A549 (cell line): ENCODE data around the gene ANKFN1.

Experiments
- CEBPB ChIP-seq, 2 experiments: fragments of >200 bp in 1 of 2; sonication (Bioruptor Twin) in 1 of 2; formaldehyde crosslinking in 1 of 2; IDR thresholded peaks; 2 replicates each; pipeline ENCODE4 v1.6.1; 2012 to 2016
- CHD4 ChIP-seq: fragments of 200-600 bp; sonication (generic); IDR thresholded peaks from 2 replicates; pipeline ENCODE4 v1.6.1; 2016; ENCODE audit warnings: antibody characterized with exemption, mild to moderate bottlenecking, borderline replicate concordance
- EP300 ChIP-seq, 2 experiments: fragments of >200 bp; sonication (Bioruptor Twin); formaldehyde crosslinking; IDR thresholded peaks; 2 replicates in 1 of 2; 3 replicates in 1 of 2; pipeline ENCODE4 v1.6.1; 2016 to 2017
- JUN ChIP-seq, 2 experiments: fragments of >200 bp; sonication (Bioruptor Twin); formaldehyde crosslinking; IDR thresholded peaks; 2 replicates in 1 of 2; 3 replicates in 1 of 2; pipeline ENCODE4 v1.6.1; 2016 to 2017
- MYC ChIP-seq: IDR thresholded peaks from 2 replicates; pipeline ENCODE4 v1.6.1; 2012; ENCODE audit warnings: mild to moderate bottlenecking, inconsistent platforms, low read length, improper control_type of control experiment, borderline replicate concordance
- POLR2AphosphoS2 ChIP-seq: conservative IDR thresholded peaks from 2 replicates; pipeline ENCODE4 v1.6.1; 2012; ENCODE audit warnings: low read length, improper control_type of control experiment, inconsistent platforms
- RNF2 ChIP-seq: fragments of 200-600 bp; sonication (generic); IDR thresholded peaks from 2 replicates; pipeline ENCODE4 v1.6.1; 2016; ENCODE audit warnings: low read depth, mild to moderate bottlenecking, antibody characterized with exemption, moderate library complexity, borderline replicate concordance
- ZSCAN20 ChIP-seq: fragments of 250-450 bp; sonication (Bioruptor Pico); IDR thresholded peaks from 2 replicates; pipeline ENCODE4 v1.8.0; 2022; ENCODE audit warnings: mild to moderate bottlenecking, moderate library complexity
- TF ChIP-seq, protein P1 (sequence below): fragments of 200-600 bp; sonication (generic); IDR thresholded peaks from 2 replicates; pipeline ENCODE4 v1.6.1; 2016; ENCODE audit warnings: antibody characterized with exemption, mild to moderate bottlenecking, moderate library complexity
- TF ChIP-seq, protein P2 (sequence below): fragments of >200 bp; sonication (Bioruptor Twin); formaldehyde crosslinking; IDR thresholded peaks from 3 replicates; pipeline ENCODE4 v1.5.1; 2016

DNA sequence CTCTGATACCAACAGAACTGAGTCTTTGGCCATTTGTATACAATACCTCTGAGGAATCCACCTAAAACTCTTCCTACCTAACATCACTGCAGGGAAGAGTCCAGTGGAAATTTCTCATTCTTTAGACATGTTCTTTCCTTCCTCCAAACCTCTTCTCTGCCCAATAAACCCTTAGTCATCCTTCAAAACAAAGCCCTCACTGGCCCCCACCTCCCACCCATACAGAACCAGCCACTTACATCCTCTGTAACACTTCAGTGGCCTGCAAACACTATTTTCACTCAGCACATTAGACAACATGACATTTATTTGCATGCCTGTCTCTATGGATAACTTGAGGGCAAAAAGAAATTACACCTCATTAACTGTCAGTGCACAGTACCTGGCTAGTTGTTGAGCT is 239.9 kb downstream of the ANKFN1 start:
- TF ChIP-seq JUN (IDR thresholded peaks at IDR 0.05) (no peak), EP300 (IDR thresholded peaks at IDR 0.05) (no peak), RNF2 (no peak), CHD4 (no peak), MYC (no peak), POLR2AphosphoS2 (no peak), ZSCAN20 (CRISPR knock-in tag) (no peak), CEBPB (IDR thresholded peaks at IDR 0.05) (no peak)
- TF ChIP-seq, protein P1, sequence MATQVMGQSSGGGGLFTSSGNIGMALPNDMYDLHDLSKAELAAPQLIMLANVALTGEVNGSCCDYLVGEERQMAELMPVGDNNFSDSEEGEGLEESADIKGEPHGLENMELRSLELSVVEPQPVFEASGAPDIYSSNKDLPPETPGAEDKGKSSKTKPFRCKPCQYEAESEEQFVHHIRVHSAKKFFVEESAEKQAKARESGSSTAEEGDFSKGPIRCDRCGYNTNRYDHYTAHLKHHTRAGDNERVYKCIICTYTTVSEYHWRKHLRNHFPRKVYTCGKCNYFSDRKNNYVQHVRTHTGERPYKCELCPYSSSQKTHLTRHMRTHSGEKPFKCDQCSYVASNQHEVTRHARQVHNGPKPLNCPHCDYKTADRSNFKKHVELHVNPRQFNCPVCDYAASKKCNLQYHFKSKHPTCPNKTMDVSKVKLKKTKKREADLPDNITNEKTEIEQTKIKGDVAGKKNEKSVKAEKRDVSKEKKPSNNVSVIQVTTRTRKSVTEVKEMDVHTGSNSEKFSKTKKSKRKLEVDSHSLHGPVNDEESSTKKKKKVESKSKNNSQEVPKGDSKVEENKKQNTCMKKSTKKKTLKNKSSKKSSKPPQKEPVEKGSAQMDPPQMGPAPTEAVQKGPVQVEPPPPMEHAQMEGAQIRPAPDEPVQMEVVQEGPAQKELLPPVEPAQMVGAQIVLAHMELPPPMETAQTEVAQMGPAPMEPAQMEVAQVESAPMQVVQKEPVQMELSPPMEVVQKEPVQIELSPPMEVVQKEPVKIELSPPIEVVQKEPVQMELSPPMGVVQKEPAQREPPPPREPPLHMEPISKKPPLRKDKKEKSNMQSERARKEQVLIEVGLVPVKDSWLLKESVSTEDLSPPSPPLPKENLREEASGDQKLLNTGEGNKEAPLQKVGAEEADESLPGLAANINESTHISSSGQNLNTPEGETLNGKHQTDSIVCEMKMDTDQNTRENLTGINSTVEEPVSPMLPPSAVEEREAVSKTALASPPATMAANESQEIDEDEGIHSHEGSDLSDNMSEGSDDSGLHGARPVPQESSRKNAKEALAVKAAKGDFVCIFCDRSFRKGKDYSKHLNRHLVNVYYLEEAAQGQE: no peak
- TF ChIP-seq, protein P2, sequence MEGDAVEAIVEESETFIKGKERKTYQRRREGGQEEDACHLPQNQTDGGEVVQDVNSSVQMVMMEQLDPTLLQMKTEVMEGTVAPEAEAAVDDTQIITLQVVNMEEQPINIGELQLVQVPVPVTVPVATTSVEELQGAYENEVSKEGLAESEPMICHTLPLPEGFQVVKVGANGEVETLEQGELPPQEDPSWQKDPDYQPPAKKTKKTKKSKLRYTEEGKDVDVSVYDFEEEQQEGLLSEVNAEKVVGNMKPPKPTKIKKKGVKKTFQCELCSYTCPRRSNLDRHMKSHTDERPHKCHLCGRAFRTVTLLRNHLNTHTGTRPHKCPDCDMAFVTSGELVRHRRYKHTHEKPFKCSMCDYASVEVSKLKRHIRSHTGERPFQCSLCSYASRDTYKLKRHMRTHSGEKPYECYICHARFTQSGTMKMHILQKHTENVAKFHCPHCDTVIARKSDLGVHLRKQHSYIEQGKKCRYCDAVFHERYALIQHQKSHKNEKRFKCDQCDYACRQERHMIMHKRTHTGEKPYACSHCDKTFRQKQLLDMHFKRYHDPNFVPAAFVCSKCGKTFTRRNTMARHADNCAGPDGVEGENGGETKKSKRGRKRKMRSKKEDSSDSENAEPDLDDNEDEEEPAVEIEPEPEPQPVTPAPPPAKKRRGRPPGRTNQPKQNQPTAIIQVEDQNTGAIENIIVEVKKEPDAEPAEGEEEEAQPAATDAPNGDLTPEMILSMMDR: no peak
